HG02870 (cell line): ENCODE measurements around the gene NSMF.
A peak's percentile ranks its signal among the peaks of the same experiment; 100 is the strongest.

Source experiments
- ATAC-seq: cut with Tn5 transposase; IDR thresholded peaks from one replicate; pipeline ENCODE4 v1.9.1; 2021; ENCODE audit warnings: mild to moderate bottlenecking, moderate library complexity; ENCODE audit not compliant: unreplicated experiment

Gene NSMF

GRCh38 chr9:137434498-137435380 lies 24.4 kb downstream of the NSMF start:
- ATAC-seq, result no peak

- ATAC-seq, result no peak
These were observed 25.2 kb downstream of the NSMF start for GRCh38 chr9:137433916-137434431.

- ATAC-seq, result no peak
These were observed 25.7 kb downstream of the NSMF start for GRCh38 chr9:137433349-137433915.

GRCh38 chr9:137432687-137433348 lies 26.3 kb downstream of the NSMF start:
- no peak for ATAC-seq

- ATAC-seq, result no peak
These were observed 27.7 kb downstream of the NSMF start for GRCh38 chr9:137431416-137431931.

GRCh38 chr9:137430723-137431415 lies 28.3 kb downstream of the NSMF start:
- no peak for ATAC-seq

- ATAC-seq, result no peak
These were observed 29.0 kb downstream of the NSMF start for GRCh38 chr9:137429974-137430722.

- ATAC-seq, result no peak
These were observed 29.6 kb downstream of the NSMF start for GRCh38 chr9:137429546-137429890.

- no peak for ATAC-seq
These were observed 30.1 kb downstream of the NSMF start for GRCh38 chr9:137428841-137429545.

- ATAC-seq, result no peak
These were observed 30.9 kb downstream of the NSMF start for GRCh38 chr9:137428311-137428630.

- ATAC-seq, result no peak
These were observed 31.5 kb downstream of the NSMF start for GRCh38 chr9:137427454-137428310.

- no peak for ATAC-seq
These were observed 33.0 kb downstream of the NSMF start for GRCh38 chr9:137426018-137426681.

- peak; percentile 16 for ATAC-seq
These were observed 35.4 kb downstream of the NSMF start for GRCh38 chr9:137423514-137424291.

GRCh38 chr9:137422604-137423513 lies 36.3 kb downstream of the NSMF start, which contains the start of the genes EXD3 and NOXA1:
TSS of gene EXD3 (minus strand) at chr9:137423162. CDS start at chr9:137395357, 27,805 bp downstream.
TSS of gene NOXA1 (plus strand) at chr9:137423393. CDS start at chr9:137423530, 137 bp downstream.
- peak; percentile 77 for ATAC-seq

GRCh38 chr9:137421838-137422603 lies 37.1 kb downstream of the NSMF start:
- ATAC-seq, result no peak
